GM12874 (cell line): ENCODE results near the gene SYNM.

Experiments
- TF ChIP-seq, protein P1 (sequence below): IDR thresholded peaks from 2 replicates; pipeline ENCODE4 v1.5.1; 2011; ENCODE audit warnings: low read depth, mild to moderate bottlenecking, control low read depth, low read length, moderate library complexity; ENCODE audit not compliant: insufficient read depth

SYNM gene

DNA sequence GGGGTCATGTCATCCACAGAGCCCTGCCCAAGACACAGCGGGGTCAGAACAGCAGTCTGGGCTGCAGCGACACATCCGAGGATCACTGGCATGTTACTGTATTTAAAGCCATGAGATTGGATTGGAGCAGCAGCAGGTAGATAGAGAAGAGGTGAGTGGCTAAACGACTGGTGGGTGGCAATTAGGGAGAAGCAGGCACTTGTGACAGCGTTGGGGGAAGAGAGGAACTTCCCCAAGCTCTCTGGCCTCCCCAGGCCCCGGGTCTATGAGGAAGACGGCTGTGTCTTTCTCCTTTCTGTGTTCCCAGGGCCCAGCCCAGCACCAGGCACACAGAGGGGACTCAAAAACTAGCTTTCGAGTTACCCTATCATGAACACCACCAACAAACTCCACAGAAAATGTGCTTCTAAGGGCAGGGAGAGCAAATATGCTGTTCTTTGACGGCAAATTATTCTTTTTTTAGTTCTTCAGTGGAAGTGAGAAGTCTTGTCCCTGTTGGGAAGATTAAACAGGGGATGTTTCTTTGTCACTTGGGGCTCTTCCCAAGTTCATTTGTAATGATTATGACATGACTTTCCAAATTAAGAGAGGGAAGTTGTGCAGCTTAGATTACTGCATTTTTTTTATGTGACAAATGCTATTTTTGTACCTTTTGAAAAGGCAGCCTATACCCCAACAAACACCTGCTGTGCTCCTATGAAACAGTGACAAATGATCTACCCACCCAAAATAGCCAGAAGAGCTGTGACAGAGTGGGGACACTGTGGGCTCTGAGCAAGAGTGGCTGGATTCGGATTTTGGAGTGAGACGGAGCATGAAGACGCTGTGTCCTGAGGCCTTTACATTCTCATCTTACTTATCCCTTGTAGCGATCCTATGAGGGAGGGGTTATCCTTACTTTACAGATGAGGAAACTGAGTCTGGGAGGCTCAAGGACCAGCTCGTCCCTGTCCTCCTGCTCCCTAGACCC lies 7.2 kb upstream of the SYNM start:
- TF ChIP-seq, protein P1, sequence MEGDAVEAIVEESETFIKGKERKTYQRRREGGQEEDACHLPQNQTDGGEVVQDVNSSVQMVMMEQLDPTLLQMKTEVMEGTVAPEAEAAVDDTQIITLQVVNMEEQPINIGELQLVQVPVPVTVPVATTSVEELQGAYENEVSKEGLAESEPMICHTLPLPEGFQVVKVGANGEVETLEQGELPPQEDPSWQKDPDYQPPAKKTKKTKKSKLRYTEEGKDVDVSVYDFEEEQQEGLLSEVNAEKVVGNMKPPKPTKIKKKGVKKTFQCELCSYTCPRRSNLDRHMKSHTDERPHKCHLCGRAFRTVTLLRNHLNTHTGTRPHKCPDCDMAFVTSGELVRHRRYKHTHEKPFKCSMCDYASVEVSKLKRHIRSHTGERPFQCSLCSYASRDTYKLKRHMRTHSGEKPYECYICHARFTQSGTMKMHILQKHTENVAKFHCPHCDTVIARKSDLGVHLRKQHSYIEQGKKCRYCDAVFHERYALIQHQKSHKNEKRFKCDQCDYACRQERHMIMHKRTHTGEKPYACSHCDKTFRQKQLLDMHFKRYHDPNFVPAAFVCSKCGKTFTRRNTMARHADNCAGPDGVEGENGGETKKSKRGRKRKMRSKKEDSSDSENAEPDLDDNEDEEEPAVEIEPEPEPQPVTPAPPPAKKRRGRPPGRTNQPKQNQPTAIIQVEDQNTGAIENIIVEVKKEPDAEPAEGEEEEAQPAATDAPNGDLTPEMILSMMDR = no peak

DNA sequence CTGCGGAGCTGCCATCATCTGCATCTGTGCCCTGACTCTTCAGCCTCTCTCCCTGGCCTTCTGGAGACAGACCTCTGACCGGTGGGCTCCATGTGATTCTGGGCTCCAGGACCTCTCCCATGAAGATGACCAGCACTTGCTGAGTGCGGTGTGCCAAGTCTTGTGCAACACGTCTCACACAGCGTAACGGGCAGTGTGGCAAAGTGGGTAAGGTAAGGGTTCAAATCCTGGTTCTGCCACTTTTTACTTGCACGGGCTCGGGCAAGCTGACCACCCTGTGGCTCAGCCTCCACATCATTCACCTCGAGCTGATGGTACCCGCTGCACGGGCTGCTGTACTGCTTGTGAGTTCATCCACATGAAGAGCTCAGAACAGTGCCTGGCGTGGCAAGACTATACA lies 6.5 kb upstream of the SYNM start:
- TF ChIP-seq, protein P1 = no peak

DNA sequence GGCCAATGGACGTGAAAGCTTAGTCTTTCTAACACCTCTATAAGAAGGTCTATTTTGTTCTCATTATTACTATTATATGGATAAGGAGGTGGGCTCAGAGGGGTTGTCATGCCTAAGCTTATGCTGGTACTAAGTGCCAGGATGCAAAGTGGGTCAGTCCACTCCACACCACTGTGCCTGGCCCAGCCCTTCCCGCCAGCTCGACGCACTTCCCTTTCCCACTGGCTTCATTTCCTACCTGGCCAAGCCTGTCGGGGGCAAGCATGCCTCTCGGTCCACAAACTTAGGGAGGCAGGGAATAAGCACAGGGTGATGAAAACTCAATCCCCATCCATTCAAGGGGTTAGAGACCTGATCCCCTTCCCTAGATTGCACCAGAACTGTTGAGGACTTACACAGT lies 5.9 kb upstream of the SYNM start:
- TF ChIP-seq, protein P1 = no peak

DNA sequence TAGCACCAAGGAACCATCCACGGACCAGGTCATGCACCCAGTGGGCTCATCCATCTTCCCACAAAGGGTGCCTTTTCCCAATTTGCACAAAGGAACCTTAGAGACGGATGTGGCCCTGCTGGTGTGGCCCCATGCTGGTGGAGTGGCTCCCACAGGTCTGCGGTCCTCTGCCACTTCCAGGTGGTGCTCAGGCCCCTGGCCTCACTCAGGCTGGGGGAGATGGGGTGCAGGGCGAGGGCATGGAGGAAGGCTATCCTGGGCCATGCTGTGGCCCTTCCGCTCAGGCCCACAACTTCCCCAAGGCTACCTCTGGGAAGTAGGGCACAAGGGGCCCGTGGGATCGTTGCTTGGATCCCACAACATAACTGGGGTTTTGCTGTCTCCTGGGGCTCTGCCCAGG lies 5.2 kb upstream of the SYNM start:
- TF ChIP-seq, protein P1 = no peak

DNA sequence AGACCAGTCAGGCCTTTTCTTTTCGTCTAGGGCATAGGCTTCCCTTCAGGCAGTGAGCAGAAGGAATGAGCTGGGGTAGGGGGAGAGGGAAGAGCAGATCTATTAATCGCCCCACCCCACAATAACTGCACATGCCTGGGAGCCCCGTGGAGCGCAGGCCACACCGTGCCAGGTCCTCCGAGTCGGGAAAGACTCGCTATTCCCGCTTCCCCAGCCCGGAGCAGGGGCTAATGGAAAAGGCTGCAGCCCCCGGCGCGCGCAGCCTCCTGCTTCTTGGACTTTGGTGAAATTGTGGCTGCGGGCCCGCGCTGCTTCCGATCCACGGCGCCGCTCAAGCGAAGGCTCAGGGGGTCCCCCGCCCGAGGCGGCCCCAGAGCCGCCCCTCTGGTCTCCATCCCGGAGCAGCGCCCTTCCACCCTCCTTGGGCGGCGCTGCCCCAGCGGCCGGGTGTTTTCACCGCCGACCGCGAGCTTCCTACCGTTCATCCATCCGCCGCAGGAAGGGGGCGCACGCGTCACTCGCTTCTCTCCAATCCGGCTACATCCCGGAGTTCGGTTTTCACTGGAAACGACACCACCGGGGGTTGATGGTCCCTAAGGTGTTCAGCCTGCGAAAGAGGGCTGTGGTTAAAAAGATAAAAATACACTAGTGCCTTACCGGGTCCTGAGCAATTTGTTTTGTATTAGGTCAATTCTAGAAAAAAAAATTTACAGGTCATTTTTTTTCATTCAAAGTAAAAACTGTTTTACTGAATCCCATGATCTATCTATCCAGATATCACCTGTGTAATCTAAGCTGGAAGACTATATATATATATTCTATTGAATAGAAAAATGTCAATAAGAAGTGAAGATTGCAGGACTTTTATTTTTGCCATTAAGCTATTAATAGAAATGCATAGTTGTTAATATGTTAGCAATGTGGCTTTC lies 4.4 kb upstream of the SYNM start:
- TF ChIP-seq, protein P1 = peak; percentile 79

DNA sequence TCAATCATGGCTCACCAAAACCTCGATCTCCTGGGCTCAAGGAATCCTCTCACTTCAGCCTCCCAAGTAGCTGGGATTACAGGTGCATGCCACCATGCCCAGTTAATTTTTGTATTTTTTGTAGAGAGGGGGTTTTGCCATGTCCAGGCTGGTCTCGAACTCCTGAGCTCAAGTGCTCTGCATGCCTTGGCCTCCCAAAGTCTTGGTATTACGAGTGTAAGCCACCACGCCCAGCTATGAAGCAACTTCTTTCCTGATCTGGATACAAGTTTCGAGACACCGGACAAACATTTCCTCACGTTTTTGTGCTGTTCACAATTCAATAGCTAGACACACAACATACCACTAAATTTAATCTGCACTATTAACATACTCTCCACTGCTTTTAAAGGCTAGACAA lies 3.4 kb upstream of the SYNM start:
- TF ChIP-seq, protein P1 = no peak
